Measurements from ENCODE around the gene HOOK1.
"Not testable (repeated sequence)": the region's sequence is repeated elsewhere in the genome, so short reads cannot be mapped to it uniquely, and the experiment has no call there.

Gene HOOK1

GRCh38 chr1:59892841-59893811 lies 78.4 kb downstream of the HOOK1 start:
- no peak for DNase-seq

DNA sequence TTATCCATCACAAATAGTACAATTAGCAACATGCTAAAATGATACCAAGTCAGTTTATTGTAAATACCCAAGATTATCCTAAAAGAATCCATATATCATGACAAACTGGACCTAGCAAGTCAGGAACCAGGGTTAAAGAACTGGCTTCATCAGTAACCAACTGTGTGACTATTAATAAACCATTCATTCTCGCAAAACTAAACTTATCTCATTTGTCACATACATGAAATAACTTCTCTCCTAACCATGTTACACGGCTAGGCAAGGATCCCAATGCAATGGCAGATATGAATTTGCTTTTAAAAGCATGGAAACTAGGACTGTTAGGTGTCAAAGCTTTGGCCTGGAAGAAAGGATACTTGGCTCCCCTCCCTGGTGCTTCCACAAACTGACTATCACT lies 82.4 kb downstream of the HOOK1 start:
- DNase-seq = no peak

DNA sequence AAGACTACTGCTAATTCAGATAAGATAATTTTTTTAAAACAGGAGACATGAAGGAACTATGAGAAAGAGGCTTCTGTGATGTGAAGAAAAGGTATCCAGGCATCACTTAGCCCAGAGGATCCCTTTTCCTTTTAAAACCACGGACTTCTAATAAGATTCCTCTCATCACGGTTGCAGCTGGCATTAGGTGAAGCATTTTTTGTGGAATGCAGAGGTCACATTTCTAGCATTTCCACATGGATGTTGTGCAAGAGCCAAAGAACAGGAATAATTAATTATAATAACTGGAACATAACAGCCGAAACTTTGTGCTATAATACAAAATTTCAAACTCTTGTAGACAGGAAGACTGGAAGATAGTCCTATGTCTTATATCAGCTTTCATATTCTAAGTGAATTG lies 84.2 kb downstream of the HOOK1 start:
- no peak for DNase-seq

DNA sequence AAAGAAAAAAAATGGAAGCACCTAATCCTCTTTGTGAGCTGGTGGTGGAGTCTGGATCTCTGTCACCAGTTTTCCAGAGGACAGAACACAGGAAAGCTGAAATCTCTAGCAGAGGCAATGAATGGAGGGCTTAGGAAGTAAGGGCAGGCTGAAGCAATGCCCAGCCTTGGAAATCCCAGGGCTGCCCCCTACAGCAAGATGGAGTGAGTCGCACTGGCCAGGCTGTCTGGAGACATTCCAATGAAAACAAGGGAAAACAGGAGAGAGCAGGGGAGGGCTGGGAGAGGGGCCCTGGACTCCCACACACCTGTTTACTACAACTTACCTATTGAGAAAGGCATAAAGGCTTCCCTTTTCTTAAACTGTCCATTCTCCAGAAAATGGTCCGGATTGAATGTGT lies 85.9 kb downstream of the HOOK1 start:
- no peak for DNase-seq

DNA sequence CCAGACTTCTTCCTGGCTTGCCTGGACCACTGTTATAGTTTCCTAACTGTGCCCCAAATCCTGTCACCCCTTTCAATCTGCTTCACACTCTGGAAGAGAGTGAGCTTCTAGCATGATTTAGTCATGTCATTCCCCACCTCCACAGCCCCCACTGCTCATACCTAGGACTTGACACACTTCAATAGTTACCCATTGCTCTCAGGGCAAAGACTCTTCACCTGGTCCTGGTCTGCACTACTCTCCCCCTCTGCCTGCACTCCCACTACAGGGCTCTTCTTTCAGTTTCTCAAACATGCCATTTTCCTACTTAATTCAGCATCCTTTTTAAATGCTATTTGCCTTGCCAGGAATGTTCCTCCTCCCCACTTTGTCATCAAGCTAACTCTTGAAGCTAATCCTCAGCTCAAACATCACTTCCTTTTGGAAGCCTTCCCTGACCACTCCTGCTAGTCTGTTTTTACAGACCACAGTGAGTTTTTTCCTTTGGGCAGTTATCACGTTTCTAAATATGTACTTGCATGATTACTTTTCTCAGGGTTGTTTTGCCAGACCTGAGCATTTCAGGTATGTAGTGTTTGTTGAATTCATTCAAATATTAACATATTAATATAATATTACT lies 87.1 kb downstream of the HOOK1 start:
- DNase-seq = no peak

GRCh38 chr1:59903141-59903754 lies 88.5 kb downstream of the HOOK1 start:
- DNase-seq = no peak

DNA sequence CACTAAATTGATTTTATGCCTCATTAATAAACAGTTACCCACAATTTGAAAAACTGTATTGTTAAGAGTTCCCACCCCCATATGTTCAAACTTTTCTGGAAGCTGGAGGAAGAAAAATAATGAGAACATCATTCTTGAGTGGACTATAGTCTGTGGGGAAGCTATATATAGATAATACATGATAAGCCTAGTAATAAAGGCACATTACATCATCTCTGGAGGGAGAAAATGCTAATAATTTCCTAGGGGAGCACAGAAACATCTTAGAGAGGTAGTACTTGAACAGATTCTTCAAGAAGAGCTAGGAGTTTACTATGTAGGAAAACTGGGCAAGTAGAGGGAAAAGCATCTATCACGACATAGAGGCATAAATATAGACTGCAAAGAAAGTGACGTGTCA lies 92.2 kb downstream of the HOOK1 start:
- DNase-seq = no peak

DNA sequence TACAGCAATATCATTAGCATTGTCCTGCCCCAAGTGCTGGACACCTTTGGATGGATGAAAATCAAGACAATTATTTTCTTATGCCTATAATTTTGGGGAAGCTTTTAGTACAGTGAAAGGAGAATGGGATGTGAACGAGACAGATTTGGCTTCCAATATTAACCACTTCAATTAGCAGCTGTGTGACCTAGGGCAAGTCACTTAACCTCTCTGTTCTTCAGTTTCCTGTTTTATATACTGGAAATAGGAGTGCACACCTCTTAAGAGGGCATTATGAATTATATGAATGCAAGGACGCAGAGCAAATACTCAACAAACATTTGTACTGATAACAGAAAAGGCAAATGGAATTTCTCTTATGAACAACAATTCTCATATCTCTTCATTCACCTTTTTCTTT lies 93.3 kb downstream of the HOOK1 start:
- no peak for DNase-seq

DNA sequence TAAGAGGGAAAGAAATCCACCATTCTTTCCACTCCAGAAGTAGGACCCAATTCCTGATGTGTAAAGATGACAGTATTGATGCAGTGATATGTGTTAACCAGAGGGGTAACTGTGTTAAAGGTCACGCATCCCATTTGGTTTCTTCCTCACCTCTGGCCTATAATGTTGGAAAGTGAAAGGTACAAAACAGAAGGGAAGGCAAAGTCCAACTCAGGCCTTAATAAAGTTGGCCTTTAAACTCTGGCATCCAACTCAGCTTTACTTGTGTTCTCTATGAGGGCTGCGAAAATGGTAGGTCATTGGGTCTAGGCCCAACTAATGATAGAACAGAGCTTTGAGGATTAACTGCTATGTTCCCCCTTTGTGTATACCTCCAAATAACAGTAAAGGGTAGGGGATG lies 93.9 kb downstream of the HOOK1 start:
- DNase-seq = no peak

DNA sequence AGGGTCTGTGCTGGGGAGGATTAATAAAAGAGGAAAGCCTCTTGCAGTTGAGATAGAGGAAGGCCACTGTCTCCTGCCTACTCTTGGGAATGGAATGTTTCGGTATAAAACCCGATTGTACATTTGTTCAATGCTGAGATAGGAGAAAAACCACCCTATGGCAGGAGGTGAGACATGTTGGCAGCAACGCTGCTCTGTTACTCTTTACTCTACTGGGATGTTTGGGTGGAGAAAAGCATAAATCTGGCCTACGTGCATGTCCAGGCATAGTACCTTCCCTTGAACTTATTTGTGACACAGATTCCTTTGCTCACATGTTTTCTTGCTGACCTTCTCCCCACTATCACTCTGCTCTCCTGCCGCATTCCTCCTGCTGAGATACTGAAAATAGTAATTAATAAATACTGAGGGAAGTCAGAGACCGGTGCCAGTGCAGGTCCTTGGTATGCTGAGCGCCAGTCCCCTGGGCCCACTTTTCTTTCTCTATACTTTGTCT lies 100.1 kb downstream of the HOOK1 start:
- DNase-seq = not testable (repeated sequence)

DNA sequence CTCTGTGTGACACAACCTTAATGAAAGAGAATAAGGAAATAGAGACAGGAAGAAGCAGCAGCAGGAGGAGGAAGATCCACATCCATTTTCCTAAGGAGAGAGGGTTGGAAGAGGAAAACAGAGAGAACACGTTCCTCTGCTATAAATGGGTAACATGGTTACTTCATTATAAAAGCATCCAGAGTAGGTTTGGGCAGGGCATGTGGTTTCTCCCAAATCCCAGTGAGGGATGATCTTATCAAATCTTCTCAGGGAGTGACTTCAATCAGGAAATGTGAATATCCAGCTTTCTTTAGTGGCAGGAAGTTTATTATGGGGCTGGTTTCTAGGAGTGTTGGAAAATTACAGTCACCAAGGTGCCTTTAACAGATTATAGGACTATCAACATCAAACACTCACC lies 100.8 kb downstream of the HOOK1 start:
- DNase-seq = no peak

- DNase-seq = no peak
Measured at GRCh38 chr1:59917026-59917784, 102.5 kb downstream of the HOOK1 start.

DNA sequence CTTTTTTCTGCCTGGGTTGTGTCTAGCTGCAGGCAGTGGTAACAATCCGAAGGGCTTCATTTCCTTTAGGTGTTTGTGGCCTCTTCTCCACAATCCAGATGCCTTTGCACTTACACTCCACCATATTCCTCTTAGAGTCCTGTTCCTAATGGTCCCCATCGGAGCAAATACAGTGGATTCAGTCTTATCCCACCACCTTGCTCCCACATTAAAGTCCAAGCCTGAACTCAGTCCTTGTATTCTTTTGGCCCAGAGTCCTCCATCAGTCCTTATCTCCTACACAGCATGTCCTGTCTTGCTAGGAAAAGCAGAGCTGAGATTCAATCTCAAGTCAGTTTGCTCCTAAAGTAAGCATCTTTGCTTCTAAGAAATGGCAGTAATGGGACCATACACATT lies 103.0 kb downstream of the HOOK1 start:
- no peak for DNase-seq

- DNase-seq = no peak
Measured at GRCh38 chr1:59919746-59920145, 105.0 kb downstream of the HOOK1 start.

DNA sequence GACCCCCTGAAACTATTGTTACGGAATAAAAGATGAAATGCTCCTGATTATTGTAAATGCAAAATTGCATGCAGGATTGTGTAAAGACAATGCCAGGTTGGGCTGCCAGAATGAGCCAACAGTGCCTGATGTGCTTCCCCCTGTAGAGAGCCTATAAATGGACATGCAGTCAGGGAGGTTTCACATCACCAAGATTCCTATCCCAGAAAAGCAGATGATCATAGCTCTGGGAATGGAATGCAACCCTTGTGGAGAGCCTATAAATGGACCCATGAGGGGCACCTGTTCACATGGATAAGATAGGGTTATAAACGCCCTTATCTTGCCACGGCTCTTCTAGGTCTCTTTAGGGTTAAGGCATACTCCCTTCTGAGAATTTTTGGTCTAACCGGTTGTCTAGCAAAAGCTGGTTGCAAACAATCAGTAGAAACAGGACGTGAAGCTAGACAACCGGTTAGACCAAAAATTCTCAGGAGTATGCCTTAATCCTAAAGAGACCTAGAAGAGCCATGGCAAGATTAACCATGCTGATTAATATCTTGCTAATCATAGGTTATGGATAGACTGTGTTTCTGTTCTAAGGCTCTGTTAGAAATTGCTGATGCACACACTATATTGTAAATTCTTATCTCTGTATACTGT lies 106.6 kb downstream of the HOOK1 start:
- DNase-seq = not testable (repeated sequence)

DNA sequence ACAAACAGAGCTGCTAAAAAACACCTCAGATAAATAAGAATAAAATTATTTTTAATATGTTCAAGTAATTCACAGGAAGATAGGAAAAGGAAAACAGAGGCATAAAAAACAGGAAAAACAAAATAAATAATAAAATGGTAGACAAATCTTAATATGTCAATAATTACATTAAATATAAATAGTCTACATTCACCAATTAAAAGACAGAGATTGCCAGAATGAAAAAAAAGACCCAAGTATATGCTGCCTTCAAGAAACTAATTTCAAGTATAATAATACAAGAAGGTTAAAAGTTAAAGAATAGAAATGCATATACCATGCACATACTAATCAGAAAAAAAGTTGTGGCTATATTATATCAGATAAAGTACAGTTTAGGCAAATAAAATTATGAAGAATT lies 109.9 kb downstream of the HOOK1 start:
- no peak for DNase-seq
